ENCODE data around the gene RBM39.

DNA sequence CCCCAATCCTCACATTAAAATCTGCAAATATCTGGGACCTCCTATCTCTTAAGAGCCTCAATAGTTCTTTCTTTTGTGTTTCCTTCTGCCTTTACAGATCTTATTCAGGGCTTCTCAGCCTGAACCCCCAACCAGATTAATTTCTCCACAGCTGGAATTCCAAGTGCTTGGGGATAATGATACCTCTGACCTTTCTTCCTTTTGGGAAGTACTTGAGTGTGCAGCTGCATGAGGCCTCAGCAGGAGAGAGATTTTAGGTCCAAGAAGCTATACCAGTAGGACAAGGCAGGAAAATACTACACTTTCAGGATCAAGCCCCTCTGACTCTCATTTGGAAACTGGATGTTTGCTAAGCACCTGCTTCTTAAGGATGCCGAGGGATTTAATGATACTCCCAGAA lies 32.3 kb upstream of the RBM39 start:
- TF ChIP-seq POLR2A (IDR thresholded peaks at IDR 0.05), result no peak
- no peak for TF ChIP-seq CTCF (IDR thresholded peaks at IDR 0.05)
